Stimulated activated CD4-positive, alpha-beta T cell treated with anti-CD3 and anti-CD28 coated beads, Interleukin-2, amount 100 ng/mL, for 48 hours (primary cell): ENCODE results near the gene SNX18.
"Not testable (repeated sequence)": the region's sequence is repeated elsewhere in the genome, so short reads cannot be mapped to it uniquely, and the experiment has no call there.

ENCODE experiments used
- DNase-seq, 2 donors: peaks; one replicate each; pipeline ENCODE4 v3.0.0-alpha.2; 2020

SNX18 gene, protein sequence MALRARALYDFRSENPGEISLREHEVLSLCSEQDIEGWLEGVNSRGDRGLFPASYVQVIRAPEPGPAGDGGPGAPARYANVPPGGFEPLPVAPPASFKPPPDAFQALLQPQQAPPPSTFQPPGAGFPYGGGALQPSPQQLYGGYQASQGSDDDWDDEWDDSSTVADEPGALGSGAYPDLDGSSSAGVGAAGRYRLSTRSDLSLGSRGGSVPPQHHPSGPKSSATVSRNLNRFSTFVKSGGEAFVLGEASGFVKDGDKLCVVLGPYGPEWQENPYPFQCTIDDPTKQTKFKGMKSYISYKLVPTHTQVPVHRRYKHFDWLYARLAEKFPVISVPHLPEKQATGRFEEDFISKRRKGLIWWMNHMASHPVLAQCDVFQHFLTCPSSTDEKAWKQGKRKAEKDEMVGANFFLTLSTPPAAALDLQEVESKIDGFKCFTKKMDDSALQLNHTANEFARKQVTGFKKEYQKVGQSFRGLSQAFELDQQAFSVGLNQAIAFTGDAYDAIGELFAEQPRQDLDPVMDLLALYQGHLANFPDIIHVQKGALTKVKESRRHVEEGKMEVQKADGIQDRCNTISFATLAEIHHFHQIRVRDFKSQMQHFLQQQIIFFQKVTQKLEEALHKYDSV

DNA sequence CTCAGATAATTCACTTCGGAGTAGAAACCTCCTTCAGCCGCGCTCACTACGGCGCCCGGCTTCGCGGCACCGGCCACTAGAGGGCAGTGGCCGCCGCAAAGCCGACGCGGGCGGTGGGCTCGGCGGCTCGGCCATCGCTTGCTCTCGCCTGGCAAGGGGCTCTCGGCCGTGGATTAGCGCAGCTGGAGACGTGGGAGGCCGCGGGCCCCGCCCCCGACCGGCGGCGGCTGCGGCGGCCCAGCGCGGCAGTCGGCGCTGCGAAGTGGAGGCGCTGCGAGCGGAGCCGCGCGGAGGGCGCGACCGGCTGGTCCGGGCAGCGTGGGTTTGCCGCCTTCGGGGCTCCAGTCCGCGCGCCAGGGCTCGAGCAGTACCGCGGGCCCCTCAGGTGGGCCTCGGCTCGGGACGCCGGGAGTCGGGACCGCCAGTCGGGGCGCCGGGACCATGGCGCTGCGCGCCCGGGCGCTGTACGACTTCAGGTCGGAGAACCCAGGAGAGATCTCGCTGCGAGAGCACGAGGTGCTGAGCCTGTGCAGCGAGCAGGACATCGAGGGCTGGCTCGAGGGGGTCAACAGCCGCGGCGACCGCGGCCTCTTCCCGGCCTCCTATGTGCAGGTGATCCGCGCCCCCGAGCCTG lies at the start of gene SNX18:
SNX18 (plus strand) TSS at position 248 of the 634 bp plus-strand sequence; CDS start at position 442, 194 bp downstream.
- peak; percentile 75 to 88 for DNase-seq

DNA sequence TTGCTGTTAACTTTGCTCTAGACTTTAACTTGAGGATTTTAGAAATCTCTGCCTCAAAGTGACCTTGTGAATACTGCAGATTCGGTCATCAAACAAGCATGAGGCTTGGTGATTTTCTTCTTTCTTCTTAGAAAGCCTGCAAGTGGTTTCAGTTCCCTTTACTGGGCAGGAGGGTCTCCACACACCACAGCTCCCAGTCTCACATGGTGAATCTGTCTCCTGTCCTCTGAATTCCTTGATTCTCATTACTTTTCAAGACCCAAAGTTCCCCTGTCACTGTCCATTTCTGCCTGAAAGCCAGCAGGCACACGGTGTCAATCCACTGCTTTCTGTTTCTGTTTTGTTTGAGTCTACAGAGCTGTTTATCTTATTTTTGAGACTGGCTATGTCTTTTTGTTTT lies 47.9 kb upstream of the SNX18 start:
- DNase-seq, result no peak

DNA sequence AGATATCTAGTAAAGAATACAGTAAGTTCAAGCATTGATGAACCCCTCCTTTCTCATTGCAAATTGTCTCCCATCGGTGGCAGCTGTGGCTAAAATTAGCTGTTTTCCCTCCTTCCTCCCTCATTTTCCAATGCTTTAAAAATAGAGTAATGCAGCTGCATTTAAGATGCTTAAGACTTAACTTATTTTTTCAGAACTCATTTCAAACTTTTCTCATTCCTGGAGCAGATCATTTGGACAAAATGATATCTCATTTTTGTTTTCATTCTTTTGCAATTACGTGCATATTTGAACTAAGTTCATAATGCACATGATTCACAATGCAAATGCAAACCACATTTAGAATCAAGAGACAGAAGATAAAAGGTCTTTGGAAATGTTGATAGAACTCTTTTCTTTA lies 47.4 kb upstream of the SNX18 start:
- DNase-seq, result no peak

DNA sequence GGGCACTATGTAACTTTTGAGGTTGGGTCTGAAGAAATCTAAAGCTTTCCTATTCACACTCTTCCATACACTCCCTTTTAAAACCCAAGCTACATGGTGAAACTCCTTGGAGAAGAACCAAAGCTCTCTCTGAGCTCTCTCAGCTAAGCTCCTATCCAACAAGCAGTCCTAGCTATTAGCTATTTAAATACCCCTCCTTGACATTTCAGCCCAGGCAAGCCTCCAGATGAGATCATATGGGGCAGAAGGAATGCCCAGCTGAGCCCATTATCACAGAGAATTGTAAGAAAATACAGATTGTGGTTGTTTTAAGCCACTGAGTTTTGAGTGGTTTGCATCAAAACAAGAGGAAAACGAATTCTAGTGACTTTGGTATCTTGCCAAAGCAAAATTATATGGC lies 46.9 kb upstream of the SNX18 start:
- DNase-seq, result no peak

DNA sequence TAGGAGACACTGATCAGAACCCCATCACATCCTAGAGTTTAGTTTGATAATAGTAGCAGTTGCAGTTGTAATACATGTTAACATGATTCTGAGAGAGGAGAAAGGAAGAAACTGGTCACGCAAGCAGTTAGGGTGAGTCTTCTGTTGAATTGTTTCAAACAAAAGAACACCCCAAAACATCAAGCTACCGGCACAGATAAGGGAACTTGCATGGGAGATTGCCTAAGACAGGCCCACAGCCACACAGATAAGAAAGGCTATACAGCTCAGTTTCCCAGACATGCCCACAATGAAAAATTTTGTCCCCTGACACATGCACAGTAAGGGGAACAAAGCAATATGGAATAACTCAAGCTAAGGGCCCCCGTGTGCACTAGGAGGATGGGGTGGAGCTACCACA lies 46.2 kb upstream of the SNX18 start:
- DNase-seq, result no peak

DNA sequence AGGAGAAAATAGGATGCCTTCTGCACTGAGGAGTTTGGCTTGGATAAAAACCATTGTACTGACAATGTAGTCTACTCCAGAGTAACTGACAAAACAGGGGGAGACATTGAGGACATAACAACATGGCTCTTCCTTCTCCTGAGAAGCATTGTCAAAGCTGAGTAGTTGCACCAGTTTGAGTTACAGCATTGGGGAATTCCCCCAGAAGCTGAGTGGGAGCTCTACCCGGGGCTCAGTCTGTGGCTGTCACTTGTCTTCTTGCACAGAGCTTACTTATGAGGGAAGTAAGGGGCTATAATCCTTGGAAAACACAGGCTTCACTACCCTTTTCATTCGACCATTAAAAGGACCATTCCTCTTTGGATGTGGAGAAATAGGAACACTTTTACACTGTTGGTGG lies 40.9 kb upstream of the SNX18 start:
- no peak for DNase-seq

DNA sequence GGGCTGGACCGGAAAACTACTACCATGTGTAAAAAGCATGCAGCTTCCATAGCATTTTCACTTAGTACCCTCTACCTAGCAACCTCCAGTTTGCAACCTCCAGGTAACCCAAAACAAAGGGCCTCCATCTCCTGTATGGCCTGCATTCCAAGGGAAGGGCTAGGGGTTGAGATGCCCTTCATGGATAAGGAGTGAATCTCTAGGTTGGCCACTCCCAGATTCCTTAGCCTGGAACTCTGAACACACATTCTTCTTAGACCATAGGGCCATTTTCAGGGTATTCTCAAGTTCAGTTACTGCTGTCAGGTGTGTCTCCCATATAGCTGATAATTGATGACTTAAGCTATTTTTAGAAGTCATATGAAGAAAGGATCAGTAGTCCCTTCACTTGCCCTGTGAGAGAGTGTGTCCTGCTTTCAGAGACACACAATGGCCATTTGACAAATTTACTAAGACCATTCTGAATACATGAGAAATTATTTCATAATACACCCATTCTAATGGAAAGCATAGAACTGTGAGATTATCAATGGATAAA lies 39.5 kb upstream of the SNX18 start:
- no peak for DNase-seq

DNA sequence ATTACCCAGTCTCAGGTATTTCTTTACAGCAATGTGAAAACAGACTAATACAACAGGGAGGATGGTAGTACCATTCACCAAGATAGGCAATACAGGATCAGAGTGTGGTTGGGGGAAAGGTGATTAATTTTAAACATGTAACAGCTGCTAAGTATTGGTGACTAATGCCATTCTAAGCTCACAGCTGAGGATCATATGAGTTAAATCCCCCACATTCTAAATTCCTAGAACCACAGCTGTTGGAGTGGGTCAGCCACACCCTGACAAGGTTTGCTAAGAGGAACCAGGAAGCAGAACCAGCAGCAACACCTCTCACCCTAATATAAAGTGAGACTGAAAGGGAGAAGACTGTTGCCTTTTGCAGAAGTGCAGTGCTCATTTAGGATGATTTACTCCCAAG lies 37.3 kb upstream of the SNX18 start:
- DNase-seq, result no peak

DNA sequence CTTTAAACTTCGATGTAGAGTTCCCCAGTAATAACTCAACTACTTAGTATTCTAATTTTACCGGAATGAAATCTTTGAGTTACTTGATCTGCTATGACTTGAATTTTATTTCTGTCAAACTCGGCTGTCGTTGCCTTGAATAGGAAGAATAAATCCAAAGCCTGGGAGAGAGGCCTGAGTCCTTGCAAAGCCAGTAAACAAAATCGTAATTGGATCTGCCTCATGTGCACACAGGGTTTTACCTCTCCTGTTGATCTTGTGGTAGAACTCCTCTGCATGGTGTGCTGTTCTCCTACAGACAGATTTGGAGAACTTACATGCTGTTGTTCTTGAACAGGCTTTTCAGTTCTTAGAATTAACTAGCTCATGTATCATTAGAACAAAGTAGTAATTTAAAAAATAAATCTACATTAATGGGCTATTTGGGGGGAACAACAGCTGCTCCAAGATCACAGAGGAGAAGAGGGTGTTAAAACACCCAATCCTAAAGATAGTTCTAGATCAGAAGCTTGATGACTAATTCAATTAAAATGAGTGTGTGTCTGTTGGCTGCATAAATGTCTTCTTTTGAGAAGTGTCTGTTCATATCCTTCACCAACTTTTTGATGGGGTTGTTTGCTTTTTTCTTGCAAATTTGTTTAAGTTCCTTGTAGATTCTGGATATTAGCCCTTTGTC lies 33.2 kb upstream of the SNX18 start:
- no peak for DNase-seq

DNA sequence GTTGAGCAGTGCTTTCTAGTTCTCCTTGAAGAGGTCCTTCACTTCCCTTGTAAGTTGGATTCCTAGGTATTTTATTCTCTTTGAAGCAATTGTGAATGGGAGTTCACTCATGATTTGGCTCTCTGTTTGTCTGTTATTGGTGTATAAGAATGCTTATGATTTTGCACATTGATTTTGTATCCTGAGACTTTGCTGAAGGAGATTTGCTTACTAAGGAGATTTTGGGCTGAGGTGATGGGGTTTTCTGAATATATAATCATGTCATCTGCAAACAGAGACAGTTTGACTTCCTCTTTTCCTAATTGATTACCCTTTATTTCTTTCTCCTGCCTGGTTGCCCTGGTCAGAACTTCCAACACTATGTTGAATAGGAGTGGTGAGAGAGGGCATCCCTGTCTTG lies 31.9 kb upstream of the SNX18 start:
- not testable (repeated sequence) for DNase-seq

DNA sequence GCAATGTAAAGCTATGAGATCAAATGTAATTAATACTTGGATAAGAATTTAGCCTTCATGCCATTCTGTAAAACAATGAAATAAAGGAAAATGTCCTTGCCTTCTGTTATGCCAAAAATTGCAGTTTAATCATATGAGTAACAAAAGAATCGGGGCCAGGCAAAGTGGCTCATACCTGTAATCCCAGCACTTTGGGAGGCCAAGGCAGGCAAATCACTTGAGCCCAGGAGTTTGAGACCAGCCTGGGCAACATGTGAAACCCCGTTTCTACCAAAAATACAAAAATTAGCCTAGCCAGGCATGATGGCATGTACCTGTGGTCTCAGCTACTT lies 27.9 kb upstream of the SNX18 start:
- DNase-seq, result not testable (repeated sequence)

DNA sequence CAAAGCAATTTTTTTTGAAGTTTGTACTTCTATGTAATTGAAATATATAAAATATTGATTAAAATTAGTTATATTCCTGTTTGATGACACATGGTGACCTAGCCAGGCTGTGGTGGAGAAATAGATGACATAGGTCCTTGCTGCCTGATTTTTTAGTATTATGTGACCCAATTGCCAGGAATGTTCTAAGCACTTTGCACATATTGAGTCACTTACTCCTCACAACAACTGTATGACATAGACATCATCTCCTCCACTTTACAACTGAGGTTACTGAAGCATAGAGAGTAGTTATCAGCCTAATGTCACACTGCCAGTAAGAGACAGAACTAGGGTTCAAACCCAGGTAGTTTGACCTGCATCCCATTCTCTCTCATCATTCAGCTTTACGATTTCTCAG lies 26.2 kb upstream of the SNX18 start:
- no peak for DNase-seq

DNA sequence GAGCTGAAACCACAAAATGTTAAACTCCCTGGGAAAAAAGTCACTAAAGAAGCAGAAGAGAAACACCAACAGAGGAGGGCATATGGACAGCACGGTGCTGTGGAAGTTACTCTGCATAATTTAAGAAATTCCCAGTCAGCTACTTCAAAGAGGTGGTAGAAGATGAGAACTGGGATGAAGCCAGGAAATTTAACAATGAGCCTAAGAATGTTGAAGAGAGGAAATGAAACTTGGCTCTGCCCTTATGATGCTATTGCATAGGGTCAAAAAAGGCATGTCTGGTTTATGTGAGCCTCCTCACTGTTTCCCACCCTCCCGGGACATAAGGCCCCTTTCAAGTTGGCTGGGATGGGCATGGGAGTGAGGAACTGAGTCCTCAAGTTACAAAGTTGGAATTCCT lies 25.4 kb upstream of the SNX18 start:
- no peak for DNase-seq

DNA sequence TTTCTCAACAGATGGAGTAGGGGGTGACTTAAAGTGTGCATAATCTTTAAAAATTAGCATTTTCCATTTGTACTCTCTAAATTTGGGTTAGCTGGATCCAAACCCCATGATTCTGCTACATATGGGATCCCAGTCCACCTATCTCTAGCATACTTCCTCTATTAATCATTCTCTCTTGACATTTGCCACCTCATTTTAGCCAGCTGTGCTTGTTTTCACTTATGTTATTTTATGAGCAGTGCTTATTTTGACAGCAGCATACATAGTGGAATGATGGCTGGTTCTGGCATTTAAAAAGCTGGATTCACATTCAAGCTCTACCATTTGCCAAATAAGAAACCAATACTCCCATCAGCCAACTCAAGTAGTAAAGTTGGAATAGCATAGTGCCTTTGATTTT lies 22.5 kb upstream of the SNX18 start:
- DNase-seq, result no peak

DNA sequence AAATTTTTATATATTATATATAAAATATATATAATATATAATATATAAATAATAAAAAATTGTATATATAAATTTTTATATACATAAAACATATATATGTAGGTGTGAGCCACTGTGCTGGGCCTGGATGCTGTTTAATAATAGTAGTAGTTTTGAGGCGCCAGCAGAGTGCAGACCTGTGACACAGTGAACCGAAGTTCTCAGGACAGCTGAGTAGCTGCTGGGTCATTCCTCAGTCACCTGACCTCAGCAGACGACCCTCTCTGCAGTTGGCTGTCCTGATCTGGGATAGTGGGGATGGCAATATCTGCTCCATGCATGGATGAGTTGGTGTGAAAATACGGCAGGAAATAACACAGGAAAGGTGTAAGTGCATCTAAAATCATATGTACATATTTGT lies 3.3 kb upstream of the SNX18 start:
- no peak for DNase-seq

DNA sequence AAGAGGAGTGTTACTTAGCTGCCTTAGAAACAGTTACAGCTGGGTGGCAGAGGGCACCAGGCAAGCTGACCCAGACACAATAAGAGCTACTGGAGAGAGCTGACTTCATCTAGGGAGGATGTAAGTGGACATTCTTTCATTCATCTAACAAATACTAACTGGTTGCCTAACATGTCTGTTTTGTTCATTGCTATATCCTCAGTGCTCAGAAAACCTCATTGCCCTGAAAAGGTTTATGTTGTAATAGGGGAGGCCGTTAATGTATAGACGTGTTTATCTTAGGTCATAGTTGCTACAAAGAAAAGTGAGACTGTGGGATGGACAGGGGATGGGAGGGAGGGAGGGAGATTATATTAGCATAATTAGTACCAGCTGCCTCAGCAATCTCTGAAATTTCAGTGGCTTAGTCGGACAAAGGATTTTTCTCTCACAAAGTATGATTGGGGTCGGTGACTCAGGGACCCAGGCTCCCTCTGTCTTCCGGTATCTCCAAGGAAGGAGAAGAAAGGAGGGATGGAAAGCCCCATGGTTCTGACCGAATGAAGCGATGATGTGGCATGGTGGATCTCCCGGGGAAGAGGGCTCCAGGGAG lies 2.6 kb upstream of the SNX18 start:
- DNase-seq, result no peak

DNA sequence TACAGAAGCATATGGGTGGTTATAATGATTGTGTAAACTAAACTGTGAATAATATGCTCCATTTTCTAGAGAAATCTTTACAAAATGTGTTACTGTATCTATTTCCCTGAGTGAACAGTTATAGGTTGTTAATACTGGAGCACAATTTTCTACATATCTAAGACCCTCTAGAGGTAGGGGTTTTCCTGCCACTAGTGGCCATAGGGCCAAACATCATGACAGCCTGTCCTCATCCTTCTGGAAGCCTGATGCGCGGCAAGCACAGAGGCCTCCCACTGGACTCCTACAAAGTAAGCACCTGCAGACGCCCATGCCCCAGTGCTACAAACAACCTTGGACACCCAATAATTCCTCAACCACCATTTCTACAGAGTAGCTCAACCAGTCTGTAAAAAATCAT lies 1.9 kb upstream of the SNX18 start:
- no peak for DNase-seq

DNA sequence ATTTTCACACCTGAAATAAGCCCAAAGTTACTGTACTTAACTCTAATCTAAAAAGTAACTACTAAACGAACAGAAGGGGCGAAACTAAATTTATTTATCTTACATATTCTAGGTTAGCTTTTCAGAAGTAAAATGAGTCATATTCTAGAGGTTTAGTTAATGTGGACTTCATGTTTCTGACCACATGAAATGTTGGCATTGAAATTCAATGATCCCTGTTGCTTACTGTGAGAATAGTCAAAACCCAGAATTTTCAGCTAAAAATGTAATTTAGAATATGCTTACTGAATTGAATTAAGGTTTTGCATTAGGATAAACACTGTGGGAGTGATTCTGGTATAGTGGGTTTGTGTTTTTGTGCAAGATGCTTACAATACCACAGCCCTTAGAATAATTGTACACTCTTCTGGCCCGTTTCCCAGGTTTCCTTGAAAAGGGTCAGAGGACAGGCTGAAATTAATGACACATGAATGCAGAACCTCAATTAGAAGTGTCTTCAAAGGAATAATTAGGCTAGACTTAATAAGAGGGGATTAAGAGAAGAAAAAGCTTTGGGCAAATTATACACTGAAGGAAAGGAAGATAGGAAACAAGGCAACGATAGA lies 1.4 kb upstream of the SNX18 start:
- DNase-seq, result no peak

DNA sequence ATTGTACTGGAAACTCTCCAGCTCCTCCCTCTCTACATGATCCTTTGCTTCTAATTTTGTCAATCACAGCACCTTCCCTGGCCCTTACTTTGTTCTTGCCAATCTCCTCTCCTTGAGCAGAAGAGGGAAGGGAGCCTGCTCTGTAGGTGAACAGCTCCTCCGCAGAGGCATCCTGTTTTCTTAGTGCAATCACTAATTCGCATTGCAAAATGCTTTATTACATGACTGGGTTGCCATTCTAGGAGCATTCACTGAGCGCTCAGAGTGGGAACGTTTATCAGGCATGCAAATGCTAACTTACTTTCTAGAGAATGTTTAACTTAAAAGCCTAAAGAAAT lies 416 bp upstream of the SNX18 start:
- DNase-seq, result no peak

DNA sequence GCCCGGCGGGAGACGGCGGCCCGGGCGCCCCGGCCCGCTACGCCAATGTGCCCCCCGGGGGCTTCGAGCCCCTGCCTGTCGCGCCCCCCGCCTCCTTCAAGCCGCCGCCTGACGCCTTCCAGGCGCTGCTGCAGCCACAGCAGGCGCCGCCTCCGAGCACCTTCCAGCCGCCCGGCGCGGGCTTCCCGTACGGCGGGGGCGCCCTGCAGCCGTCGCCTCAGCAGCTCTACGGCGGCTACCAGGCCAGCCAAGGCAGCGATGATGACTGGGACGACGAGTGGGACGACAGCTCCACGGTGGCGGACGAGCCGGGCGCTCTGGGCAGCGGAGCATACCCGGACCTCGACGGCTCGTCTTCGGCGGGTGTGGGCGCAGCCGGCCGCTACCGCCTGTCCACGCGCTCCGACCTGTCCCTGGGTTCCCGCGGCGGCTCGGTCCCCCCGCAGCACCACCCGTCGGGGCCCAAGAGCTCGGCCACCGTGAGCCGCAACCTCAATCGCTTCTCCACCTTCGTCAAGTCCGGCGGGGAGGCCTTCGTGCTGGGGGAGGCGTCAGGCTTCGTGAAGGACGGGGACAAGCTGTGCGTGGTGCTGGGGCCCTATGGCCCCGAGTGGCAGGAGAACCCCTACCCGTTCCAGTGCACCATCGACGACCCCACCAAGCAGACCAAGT lies 723 bp downstream of the SNX18 start:
- DNase-seq, result peak; percentile 28 to 48

DNA sequence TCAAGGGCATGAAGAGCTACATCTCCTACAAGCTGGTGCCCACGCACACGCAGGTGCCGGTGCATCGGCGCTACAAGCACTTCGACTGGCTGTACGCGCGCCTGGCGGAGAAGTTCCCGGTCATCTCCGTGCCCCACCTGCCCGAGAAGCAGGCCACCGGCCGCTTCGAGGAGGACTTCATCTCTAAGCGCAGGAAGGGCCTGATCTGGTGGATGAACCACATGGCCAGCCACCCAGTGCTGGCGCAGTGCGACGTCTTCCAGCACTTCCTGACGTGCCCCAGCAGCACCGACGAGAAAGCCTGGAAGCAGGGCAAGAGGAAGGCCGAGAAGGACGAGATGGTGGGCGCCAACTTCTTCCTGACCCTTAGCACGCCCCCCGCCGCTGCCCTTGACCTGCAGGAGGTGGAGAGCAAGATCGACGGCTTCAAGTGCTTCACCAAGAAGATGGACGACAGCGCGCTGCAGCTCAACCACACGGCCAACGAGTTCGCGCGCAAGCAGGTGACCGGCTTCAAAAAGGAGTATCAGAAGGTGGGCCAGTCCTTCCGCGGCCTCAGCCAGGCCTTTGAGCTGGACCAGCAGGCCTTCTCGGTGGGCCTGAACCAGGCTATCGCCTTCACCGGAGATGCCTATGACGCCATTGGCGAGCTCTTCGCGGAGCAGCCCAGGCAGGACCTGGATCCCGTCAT lies 1.4 kb downstream of the SNX18 start:
- DNase-seq, result no peak

DNA sequence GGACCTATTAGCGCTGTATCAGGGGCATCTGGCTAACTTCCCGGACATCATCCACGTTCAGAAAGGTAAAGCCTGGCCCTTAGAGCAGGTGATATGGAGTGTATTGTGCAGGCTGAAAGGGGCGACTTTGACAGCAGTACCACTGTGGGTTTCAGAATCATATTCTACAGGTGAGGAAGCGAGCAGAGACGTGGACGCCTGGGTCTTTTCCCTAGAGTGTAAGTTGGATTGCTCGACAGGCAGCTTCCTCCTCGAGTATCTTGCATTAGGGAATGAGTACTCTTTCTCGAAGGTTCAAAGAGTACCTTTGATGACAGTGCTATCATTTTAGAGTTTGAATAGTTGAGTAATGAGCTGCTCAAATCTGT lies 1.9 kb downstream of the SNX18 start:
- DNase-seq, result no peak
